HG03442 (cell line): ENCODE results near the gene RRAGA.
"Not testable (repeated sequence)": the region's sequence is repeated elsewhere in the genome, so short reads cannot be mapped to it uniquely, and the experiment has no call there.

Experiments used
- ATAC-seq: cut with Tn5 transposase; IDR thresholded peaks from one replicate; pipeline ENCODE4 v1.9.1; 2021; ENCODE audit warnings: mild to moderate bottlenecking, moderate library complexity; ENCODE audit not compliant: unreplicated experiment

RRAGA gene, protein sequence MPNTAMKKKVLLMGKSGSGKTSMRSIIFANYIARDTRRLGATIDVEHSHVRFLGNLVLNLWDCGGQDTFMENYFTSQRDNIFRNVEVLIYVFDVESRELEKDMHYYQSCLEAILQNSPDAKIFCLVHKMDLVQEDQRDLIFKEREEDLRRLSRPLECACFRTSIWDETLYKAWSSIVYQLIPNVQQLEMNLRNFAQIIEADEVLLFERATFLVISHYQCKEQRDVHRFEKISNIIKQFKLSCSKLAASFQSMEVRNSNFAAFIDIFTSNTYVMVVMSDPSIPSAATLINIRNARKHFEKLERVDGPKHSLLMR

DNA sequence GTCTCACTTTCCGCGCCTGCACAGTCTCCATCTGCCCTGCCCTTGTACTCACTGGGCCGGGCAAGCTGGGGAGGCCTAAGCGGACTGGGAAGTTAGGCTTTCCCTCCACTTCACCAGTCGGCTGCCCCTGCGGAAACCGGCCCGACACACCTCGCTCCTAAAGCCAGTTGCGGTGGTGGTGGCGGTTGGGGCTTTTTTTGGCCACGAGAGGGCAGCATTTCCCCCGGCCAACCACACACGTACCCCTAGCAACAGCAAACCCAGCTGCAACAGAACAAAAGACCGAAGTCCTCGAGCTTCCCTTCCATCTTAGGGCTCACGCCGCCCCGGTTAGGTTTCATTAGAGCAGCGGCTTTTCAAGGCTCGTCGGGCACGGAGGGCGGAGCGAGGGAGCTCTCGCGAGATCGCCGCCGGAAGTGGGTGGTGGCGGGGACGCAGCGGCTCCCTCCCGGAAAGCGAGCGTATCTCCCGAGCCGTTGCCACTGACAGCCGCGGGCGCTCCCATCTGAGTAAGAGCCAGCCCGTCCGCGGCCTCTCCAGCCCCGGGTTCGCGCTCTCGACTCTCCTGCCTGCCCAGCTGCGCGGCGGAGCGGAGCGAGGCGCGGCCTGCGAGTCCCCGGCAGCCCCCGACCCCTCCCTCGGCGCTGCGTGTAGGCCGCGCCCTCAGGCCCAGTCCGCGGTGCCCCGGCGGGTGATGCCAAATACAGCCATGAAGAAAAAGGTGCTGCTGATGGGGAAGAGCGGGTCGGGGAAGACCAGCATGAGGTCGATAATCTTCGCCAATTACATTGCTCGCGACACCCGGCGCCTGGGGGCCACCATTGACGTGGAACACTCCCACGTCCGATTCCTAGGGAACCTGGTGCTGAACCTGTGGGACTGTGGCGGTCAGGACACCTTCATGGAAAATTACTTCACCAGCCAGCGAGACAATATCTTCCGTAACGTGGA, at the start of gene RRAGA:
Gene RRAGA, plus strand, starts transcription at position 462 of the 951 bp plus-strand sequence. Its CDS starts 233 bp downstream, at position 695.
- ATAC-seq, result peak; percentile 88

DNA sequence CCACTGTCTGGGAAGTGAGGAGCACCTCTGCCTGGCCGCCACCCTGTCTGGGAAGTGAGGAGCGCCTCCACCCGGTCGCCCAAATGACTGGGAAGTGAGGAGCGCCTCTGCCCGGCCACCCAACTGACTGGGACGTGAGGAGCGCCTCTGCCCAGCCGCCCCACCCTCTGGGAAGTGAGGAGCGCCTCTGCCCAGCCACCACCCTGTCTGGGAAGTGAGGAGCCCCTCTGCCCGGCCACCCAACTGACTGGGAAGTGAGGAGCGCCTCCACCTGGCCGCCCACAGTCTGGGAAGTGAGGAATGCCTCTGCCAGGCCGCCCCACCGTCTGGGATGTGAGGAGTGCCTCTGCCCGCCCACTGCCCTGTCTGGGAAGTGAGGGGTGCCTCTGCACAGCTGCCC, 49.1 kb upstream of the RRAGA start:
- ATAC-seq, result no peak

DNA sequence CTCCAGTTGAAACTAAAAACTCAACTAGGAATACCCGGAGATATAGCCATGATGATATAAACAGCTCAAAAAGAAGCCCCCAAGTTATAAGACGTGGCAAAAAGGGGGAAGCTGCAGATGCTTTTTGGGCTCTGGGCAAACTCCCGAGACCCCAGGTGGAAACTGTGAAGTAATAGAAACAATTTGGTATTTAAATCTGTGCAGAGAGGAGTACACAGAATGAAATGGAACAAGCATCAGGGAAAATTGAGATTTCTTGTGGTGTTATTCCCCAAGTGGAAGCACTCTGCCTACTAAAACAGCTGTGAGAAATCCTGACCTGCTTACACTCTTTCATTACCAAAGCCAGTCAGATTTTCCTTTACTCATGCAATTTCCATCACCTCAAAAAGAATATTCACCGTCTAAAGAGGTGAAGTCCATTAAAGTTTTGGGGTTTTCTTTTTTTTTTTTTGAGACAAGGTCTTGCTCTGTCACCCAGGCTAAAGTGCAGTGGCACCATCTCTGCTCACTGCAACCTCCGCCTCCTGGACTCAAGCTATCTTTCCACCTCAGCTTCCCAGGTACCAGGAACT, 39.7 kb upstream of the RRAGA start:
- no peak for ATAC-seq

DNA sequence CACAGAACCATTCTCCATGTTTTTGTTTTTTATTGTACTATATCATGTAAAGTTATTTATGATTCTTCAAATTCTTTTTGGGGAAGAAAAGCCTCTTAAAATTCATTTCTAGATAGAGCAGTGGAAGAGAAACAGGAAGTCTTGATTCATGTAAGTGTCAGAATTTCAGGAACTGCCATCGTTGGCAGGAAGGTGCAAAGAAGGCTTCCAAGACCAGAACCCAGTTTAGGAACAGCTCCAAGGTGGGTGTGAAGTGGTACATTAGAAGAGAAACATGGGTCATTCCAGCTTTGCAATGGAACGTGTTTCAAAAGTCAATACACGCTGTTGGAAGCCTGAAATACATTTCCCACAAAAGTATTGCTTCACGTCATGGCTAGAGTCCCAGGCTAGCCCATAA, 31.0 kb upstream of the RRAGA start:
- no peak for ATAC-seq

DNA sequence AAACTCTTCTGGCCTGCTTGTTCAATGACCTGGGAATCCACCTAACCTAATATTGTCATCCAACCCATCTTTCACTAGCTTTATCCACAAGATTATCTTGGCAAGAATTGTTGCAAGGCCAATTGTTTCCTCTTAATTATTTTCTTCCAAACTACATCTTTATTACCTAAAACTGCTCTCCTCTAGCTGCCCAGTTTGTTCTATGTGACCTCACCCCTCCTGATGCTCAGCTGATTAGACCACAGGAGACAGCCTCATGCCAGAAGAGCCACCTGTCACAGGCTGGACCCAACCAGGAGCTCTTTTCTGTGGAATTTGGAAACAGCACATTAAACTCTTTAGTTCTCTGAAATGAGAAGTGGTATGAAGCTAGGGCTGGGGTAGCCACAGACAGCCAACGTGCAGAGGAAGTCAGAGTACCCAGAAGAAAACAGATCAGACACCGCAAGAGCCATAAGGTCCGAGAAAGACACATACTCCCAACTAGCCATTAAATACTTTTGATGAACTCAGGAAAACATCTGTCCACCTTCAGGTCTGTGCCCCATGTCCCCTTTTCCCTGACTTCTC, 28.3 kb upstream of the RRAGA start:
- no peak for ATAC-seq

DNA sequence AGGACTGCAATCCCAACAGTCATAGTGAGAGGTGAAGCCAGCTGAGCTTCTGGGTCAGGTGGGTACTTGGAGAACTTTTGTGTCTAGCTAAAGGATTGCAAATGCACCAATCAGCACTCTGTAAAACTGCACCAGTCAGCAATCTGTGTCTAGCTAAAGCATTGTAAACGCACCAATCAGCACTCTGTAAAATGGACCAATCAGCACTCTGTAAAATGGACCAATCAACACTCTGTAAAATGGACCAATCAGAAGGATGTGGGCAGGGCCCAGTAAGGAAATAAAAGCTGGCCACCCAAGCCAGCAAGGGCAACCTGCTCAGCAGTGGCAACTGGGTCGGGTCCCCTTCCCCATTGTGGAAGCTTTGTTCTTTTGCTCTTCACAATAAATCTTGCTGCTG, 27.6 kb upstream of the RRAGA start:
- not testable (repeated sequence) for ATAC-seq

DNA sequence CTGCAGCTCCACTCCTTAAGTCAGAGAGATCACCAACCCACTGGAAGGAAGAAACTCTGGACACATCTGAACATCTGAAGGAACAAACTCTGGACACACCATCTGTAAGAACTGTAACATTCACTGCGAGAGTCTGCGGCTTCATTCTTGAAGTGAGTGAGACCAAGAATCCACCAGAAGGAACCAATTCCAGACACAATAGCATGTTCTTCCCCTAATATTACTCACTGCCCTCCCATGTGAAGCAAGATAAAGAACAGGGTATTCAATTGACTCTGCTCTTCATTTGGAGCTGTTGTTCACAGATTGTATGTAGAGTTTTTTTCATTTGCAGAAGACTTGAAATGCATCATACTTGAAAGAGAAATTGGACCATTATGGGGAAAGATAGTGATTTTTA, 27.0 kb upstream of the RRAGA start:
- no peak for ATAC-seq

DNA sequence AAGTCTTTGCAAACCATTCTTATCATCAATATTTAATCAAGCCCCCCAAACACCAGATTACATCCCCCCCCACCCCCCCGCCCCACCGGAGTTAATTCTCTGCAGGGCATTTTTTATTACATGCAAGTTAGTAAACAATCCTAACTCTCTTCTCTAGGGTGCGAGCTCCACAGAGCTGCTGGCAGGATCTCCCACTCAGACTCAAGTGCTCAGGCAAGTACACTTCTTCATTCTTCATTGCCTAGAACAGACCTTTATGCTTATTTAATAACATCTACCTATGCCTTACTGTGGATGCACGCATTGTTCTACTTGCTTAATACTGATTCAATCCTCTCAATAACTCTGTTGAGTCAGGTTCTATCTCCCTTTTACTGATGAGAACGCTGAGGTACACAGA, 26.1 kb upstream of the RRAGA start:
- ATAC-seq, result no peak

DNA sequence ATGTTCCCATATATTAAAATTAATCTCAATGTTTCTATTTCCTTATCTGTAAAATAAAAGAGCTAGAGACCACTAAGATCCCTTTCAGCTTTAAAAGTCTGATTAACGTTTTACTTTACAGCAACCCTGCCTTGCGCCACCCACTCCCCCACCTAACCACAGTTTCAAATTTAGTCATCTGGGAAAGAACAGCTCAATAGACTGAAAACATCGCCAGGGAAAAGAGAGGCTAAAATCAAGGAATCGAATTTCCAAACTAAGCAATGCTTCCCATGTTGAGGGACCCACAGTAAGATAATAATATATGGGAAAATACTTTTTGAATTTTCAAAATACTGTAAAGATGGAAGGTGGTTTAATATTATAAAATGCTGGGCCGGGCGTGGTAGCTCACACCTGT, 22.9 kb upstream of the RRAGA start:
- no peak for ATAC-seq

DNA sequence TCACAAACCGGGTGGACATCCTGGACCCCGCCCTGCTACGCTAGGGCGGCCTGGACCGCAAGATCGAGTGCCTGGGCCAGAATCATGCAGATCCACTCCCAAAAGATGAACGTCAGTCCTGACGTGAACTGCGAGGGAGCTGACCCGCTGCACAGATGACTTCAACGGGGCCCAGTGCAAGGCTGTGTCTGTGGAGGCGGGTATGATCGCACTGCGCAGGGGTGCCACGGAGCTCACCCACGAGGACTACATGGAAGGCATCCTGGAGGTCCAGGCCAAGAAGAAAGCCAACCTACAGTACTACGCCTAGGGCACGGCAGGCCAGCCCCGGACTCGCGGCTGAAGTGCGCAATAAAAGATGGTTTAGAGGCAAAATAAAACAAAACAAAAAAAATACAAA, 21.4 kb upstream of the RRAGA start:
- ATAC-seq, result no peak

DNA sequence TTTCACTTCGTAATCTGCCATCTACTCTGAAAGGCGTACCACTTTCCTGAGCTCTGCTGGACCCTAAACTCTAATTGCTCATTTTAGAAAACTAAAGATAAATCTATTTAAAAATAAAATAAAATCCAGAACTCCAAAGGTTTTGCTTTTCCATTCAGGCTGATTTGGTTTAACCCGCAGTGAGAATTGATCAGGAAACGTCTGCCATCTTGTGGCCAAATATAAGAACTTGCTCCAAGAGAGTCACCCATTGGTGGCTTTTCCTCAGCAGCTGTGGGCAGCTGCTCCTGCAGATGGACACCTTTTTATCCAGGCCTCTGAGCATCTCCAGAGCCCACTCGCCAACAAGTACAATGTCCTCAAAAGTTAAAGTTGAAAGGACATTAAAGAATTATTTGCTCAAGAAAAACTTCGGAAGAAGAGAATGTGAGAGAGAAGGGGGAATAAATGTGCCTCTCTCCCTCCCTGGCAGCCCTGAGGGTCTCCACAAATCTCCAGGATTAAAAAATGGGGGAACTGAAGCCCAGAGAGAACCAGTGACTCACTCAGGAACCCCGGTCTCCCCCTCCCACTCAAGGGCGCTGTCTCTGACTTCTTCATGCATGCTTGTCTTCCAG, 20.3 kb upstream of the RRAGA start:
- peak; percentile 55 for ATAC-seq

DNA sequence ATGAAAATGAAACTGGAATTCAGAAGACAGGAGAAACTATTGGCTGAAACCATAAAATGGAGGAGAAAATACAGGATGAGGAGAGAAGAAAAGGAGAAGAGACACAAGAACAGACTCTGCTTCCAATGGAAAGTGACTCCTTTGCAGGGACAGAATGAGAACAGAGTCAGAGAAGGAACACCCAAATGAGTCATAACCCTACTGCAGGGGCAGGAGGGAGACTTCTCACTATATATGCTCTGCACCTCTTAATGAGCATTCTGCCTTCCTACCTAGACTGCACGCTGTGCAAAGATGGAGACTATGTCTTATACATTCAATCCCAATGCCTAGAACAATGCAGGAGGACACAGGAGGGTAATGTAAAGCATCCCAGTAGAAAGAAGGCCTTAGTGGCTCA, 18.3 kb upstream of the RRAGA start:
- ATAC-seq, result peak; percentile 82

DNA sequence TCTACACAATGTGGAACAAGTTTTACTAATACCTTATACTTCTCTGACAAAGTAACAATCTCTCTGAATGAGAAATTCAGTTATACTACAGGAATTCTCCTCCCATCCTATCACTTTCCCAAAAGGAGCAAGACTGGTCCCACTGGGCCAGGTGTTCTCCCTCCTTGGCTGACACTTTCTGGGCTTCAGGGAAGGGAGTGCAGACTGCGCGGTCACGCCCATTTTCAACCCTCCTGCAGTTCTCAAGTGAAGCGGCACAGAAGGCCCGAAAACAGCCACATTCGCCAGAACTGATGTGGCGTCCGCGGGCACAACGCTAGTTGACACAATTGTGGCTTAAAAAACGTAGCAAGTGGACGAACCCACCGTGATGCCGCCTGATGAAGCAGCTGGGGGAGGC, 16.8 kb upstream of the RRAGA start:
- no peak for ATAC-seq

DNA sequence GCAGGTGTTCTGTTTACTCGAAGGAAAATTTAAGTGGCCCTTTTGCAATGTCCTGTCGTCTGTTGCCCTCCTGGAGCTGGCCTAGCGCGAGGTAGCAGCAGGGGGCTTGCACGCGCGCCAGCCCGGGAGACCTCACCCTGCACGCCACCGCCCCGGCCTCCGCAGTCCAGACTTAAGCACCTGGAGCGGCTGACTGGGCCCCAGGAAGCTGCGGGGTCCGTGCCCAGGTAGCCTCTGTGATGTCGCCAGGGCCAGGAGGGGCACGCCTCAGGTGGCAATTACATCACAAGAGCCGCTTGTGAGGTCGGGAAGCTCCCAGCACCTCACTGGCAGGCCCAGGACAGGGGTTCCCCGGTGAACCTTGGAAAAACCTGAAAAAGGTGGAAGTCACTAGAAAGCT, 16.2 kb upstream of the RRAGA start, which contains the start of gene SAXO1:
Gene SAXO1, minus strand, starts transcription at position 195 of the 400 bp plus-strand sequence. CDS start 301 bp downstream, outside the sequence.
- no peak for ATAC-seq

DNA sequence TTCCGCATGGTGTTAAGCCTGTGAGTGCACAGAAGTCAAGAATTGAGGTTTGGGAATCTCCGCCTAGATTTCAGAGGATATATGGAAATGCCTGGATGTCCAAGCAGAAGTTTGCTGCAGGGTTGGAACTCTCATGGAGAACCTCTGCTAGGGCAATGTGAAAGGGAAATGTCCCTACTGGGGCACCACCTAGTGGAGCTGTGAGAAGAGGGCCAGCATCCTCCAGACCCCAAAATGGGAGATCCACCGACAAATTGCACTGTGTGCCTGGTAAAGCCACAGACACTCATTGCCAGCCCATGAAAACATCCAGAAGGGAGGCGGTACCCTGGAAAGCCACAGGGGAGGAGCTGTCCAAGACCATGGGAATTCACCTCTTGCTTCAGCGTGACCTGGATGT, 12.6 kb upstream of the RRAGA start:
- ATAC-seq, result no peak

DNA sequence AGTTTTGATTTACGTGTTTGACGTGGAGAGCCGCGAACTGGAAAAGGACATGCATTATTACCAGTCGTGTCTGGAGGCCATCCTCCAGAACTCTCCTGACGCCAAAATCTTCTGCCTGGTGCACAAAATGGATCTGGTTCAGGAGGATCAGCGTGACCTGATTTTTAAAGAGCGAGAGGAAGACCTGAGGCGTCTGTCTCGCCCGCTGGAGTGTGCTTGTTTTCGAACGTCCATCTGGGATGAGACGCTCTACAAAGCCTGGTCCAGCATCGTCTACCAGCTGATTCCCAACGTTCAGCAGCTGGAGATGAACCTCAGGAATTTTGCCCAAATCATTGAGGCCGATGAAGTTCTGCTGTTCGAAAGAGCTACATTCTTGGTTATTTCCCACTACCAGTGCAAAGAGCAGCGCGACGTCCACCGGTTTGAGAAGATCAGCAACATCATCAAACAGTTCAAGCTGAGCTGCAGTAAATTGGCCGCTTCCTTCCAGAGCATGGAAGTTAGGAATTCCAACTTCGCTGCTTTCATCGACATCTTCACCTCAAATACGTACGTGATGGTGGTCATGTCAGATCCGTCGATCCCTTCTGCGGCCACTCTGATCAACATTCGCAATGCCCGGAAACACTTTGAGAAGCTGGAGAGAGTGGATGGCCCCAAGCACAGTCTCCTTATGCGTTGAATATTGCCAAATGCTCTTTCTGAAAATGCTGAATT, 850 bp downstream of the RRAGA start:
- no peak for ATAC-seq

DNA sequence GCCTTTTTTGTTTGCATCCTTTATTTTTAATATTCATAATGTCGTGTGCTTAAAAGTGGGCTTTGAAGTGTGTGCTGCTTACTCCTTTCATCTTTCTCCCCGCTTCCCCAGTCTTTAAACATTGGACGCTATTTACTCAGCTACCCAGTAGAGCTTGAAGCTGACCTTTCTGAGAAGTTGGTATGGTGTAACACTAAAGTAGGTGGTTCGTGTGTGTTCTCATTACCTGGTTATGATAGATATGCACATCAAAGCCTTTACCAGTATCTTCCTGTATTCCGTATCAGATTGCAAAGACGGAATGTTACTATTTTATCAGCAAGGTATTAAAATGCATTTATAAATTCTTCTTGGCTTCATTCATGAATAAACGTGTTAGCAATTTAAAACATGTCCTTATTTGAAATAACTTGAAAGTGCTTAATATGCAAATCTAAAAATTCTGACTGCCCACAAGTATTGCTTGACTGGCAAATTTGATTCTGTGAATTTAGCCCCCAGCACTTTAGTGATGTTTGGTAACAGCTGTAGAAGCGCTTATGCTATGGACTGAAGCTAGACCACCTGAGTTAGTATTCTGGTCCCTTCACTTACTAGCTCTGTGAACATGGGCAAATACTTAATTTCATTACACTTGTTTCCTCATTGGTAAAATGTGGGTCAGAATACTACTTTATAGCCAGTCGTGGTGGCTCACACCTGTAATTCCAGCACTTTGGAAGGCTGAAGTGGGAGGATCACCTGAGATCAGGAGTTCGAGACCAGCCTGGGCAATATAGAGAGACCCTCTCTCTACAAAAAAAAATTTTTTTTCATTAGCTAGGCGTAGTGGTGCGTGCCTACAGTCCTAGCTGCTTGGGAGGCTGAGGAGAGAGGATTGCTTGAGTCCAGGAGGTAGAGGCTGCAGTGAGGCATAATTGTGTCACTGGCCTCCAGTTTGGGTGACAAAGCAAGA, 1.7 kb downstream of the RRAGA start:
- no peak for ATAC-seq

DNA sequence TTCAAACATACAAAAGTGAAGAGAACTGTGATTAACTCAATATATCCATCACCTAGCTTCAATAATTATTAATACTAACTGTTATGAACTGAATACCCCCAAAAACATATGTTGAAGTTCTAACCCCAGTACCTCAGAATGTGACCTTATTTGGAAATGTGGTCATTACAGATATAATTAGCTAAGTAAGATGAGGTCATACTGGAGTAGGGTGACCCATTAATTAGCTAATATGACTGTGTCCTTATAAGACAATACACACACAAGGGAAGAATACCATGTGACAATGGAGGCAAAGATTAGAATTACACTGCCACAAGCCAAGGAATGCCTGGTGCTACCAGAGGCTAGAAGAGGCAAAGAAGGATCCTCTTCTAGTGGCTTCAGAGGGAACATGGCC, 7.8 kb downstream of the RRAGA start:
- ATAC-seq, result no peak

DNA sequence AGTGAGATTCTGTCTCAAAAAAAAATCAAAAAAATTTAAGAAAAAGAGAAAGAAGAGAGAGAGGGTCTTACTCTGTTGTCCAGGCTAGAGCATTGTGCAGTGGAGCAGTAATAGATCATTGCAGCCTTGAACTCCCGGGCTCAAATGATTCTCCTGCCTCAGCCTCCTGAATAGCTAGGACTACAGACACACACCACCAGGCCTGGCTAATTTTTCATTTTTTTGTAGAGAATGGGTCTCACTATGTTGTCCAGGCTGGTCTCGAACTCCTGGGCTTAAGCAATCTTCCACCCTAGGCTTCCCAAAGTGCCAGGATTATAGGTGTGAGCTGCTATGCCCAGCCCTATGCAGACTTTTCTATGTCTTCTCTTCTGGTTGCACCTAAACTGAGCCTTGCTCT, 25.0 kb downstream of the RRAGA start:
- no peak for ATAC-seq
